GM21576 (cell line): ENCODE data around the gene DTX3.
A peak's percentile ranks its signal among the peaks of the same experiment; 100 is the strongest.
"Not testable (repeated sequence)": the region's sequence is repeated elsewhere in the genome, so short reads cannot be mapped to it uniquely, and the experiment has no call there.

Experiments
- ATAC-seq: cut with Tn5 transposase; IDR thresholded peaks from one replicate; pipeline ENCODE4 v1.9.1; 2021; ENCODE audit warnings: mild to moderate bottlenecking, moderate library complexity; ENCODE audit not compliant: unreplicated experiment

The DTX3 gene

GRCh38 chr12:57606399-57606798 is 1.8 kb downstream of the DTX3 start:
- ATAC-seq, result no peak

- ATAC-seq, result no peak
Measured at GRCh38 chr12:57606821-57607220, 2.2 kb downstream of the DTX3 start.

- no peak for ATAC-seq
Measured at GRCh38 chr12:57607958-57608663, 3.5 kb downstream of the DTX3 start.

GRCh38 chr12:57609101-57609780 is 4.6 kb downstream of the DTX3 start:
- ATAC-seq, result no peak

GRCh38 chr12:57609781-57610553 is 5.3 kb downstream of the DTX3 start:
- ATAC-seq, result no peak

GRCh38 chr12:57610554-57611107 is 6.0 kb downstream of the DTX3 start:
- no peak for ATAC-seq

- ATAC-seq, result no peak
Measured at GRCh38 chr12:57611108-57611826, 6.6 kb downstream of the DTX3 start, which contains the start of gene ARHGEF25. ARHGEF25 (plus strand) TSS chr12:57611435; CDS start chr12:57611895, 460 bp downstream.

GRCh38 chr12:57611827-57612710 is 7.4 kb downstream of the DTX3 start:
- ATAC-seq, result no peak

GRCh38 chr12:57612711-57613426 is 8.2 kb downstream of the DTX3 start:
- ATAC-seq, result no peak

- no peak for ATAC-seq
Measured at GRCh38 chr12:57613427-57614109, 8.9 kb downstream of the DTX3 start.

GRCh38 chr12:57614178-57614947 is 9.7 kb downstream of the DTX3 start:
- ATAC-seq, result peak; percentile 52

GRCh38 chr12:57614948-57615500 is 10.4 kb downstream of the DTX3 start:
- ATAC-seq, result no peak

- ATAC-seq, result no peak
Measured at GRCh38 chr12:57615637-57616036, 11.0 kb downstream of the DTX3 start.

- ATAC-seq, result no peak
Measured at GRCh38 chr12:57616383-57617101, 11.9 kb downstream of the DTX3 start.

GRCh38 chr12:57617942-57618341 is 13.3 kb downstream of the DTX3 start:
- no peak for ATAC-seq

- not testable (repeated sequence) for ATAC-seq
Measured at GRCh38 chr12:57618431-57618830, 13.8 kb downstream of the DTX3 start.

GRCh38 chr12:57618966-57619433 is 14.4 kb downstream of the DTX3 start:
- no peak for ATAC-seq
